WTC11 (cell line): ENCODE results near the gene ELMO3. TPM values are rescaled to one million over a fixed set of nuclear protein-coding genes. Genes with fewer than 3 reads are reported as not detected.

Source experiments
- ATAC-seq: fragments of 200-7000 bp; cut with Tn5 transposase; 2 replicates; pipeline ENCODE4 v1.10.0; 2021; ENCODE audit warnings: mild to moderate bottlenecking, moderate library complexity
- CTCF ChIA-PET: fragments of 300-600 bp; sonication (Branson Sonifier 250); formaldehyde crosslinking; loops from one replicate; lab custom pipeline; 2021; ENCODE audit warnings: antibody characterized with exemption; lab: Charles Lee
- POLR2A ChIA-PET: fragments of 350-600 bp; sonication (Branson Sonifier 250); formaldehyde crosslinking; loops from one replicate; lab custom pipeline; 2021; ENCODE audit warnings: antibody characterized with exemption; lab: Charles Lee
- DNase-seq: peaks from one replicate; pipeline ENCODE4 v3.0.0; 2021; ENCODE audit warnings: low spot score
- H3K27ac Mint-ChIP-seq: 2 replicates; pipeline ENCODE4 v1.8.0; 2021; ENCODE audit warnings: mixed read lengths
- H3K27me3 Mint-ChIP-seq: 2 replicates; pipeline ENCODE4 v1.8.0; 2021; ENCODE audit warnings: low read depth, mild to moderate bottlenecking, moderate library complexity, mixed read lengths
- H3K36me3 Mint-ChIP-seq: 2 replicates; pipeline ENCODE4 v1.8.0; 2021; ENCODE audit warnings: mixed read lengths
- H3K4me1 Mint-ChIP-seq: 2 replicates; pipeline ENCODE4 v1.8.0; 2022; ENCODE audit warnings: mixed read lengths
- H3K4me3 Mint-ChIP-seq: 2 replicates; pipeline ENCODE4 v1.8.0; 2021; ENCODE audit warnings: mild to moderate bottlenecking, moderate library complexity, mixed read lengths
- H3K9me3 Mint-ChIP-seq: 2 replicates; pipeline ENCODE4 v1.8.0; 2021; ENCODE audit warnings: mixed read lengths
- CREB1 ChIP-seq: sonication (generic); formaldehyde crosslinking; IDR thresholded peaks from 2 replicates; pipeline ENCODE4 v1.8.0; 2023; ENCODE audit warnings: mild to moderate bottlenecking, missing genetic modification reagents
- ELF4 ChIP-seq: sonication (generic); formaldehyde crosslinking; IDR thresholded peaks from 2 replicates; pipeline ENCODE4 v1.8.1; 2022; ENCODE audit warnings: low read depth, mild to moderate bottlenecking, moderate library complexity, missing genetic modification reagents
- HMGA2 ChIP-seq: fragments of 250-450 bp; sonication (Bioruptor Pico); IDR thresholded peaks from 2 replicates; pipeline ENCODE4 v1.4.0; 2021; ENCODE audit warnings: mild to moderate bottlenecking, moderate library complexity
- STAT6 ChIP-seq: sonication (generic); formaldehyde crosslinking; conservative IDR thresholded peaks from 2 replicates; pipeline ENCODE4 v1.8.1; 2023; ENCODE audit warnings: mild to moderate bottlenecking, low read depth, missing genetic modification reagents, moderate library complexity
- ZNF263 ChIP-seq: sonication (generic); formaldehyde crosslinking; IDR thresholded peaks from 2 replicates; pipeline ENCODE4 v1.8.1; 2022; ENCODE audit warnings: low read depth, mild to moderate bottlenecking, moderate library complexity, missing genetic modification reagents
- microRNA-seq: library from miRNA; unstranded; fragments of <30 nt; microRNA quantifications from one replicate; pipeline ENCODE4 v1.2.0, GENCODE V29; 2022; ENCODE audit warnings: borderline number of aligned reads
- total RNA-seq: library from RNA; stranded (reverse); gene quantifications from 3 replicates; pipeline ENCODE4 v1.2.3, GENCODE V29; 2021

The ELMO3 gene
- total RNA-seq, 1 experiment from 2014 or later, result 13.6 TPM

GRCh38 chr16:67250045-67250327 is 51.1 kb downstream of the ELMO3 start (continued):
- no peak for TF ChIP-seq ELF4
- TF ChIP-seq ZNF263 (CRISPR knock-in tag), result no peak
- TF ChIP-seq CREB1 (CRISPR knock-in tag), result no peak

GRCh38 chr16:67252609-67253497 is 53.9 kb downstream of the ELMO3 start:
- H3K36me3 Mint-ChIP-seq, result no peaks in the 10 kb centered on the region

More at GRCh38 chr16:67252609-67253497, 53.9 kb downstream of the ELMO3 start:
- TF ChIP-seq HMGA2 (peak; percentile 96), STAT6 (CRISPR knock-in tag) (no peak)
- TF ChIP-seq, all 79 proteins: peak for 1
- ATAC-seq (no peak), DNase-seq (no peak)
- H3K4me1 Mint-ChIP-seq, result peaks cover 16% of the 10 kb centered on the region
- no peak overlapping the region for H3K4me3 Mint-ChIP-seq
- ChIA-PET CTCF (interaction anchor here (1.1 kb wide), 2 partner anchors 8 to 32 kb away, joined by 3 to 5 read pairs; no protein-coding TSS in a partner anchor), POLR2A (no interaction called here)
- no peak overlapping the region for H3K27ac Mint-ChIP-seq
- peaks cover 35% of the 10 kb centered on the region for H3K27me3 Mint-ChIP-seq
- no peaks in the 10 kb centered on the region for H3K9me3 Mint-ChIP-seq

Small RNA genes lying within 50 kb of the gene (microRNA-seq; reads per million reads assigned to microRNA genes)
- 18.9 reads per million, percentile 38 among the genes with 10 or more reads in this experiment for gene MIR328

Other genes with a start within 250 kb of the ELMO3 start
- gene CES3, start 237.9 kb upstream of the ELMO3 start, total RNA-seq, result 3.3 to 6.0 TPM (median 5.7 TPM) in 3 replicates
- gene CES4A, start 210.5 kb upstream of the ELMO3 start, total RNA-seq, result 0.57 to 0.89 TPM (median 0.61 TPM) in 3 replicates
- gene CBFB, start 170.0 kb upstream of the ELMO3 start, total RNA-seq, result 36.9 to 40.9 TPM (median 37.1 TPM) in 3 replicates
- gene PHAF1, start 89.2 kb upstream of the ELMO3 start, total RNA-seq, result 16.9 to 18.8 TPM (median 17.4 TPM) in 3 replicates
- gene B3GNT9, start 48.1 kb upstream of the ELMO3 start, total RNA-seq, result 6.4 to 7.8 TPM (median 7.6 TPM) in 3 replicates
- 1.4 to 2.1 TPM (median 1.7 TPM) in 3 replicates for gene TRADD, start 39.2 kb upstream of the ELMO3 start, total RNA-seq
- gene FBXL8, start 39.2 kb upstream of the ELMO3 start, total RNA-seq, result 1.1 to 1.2 TPM (median 1.1 TPM) in 3 replicates
- gene HSF4, start 34.4 kb upstream of the ELMO3 start, total RNA-seq, result 2.2 to 2.5 TPM (median 2.3 TPM) in 3 replicates
- gene NOL3, start 28.6 kb upstream of the ELMO3 start, total RNA-seq, result 8.5 to 10.6 TPM (median 9.7 TPM) in 3 replicates
- 40.8 to 54.3 TPM (median 50.5 TPM) in 3 replicates for gene MATCAP1, start 15.2 kb upstream of the ELMO3 start, total RNA-seq
- 4.0 to 4.9 TPM (median 4.8 TPM) in 3 replicates for gene EXOC3L1, start 9.0 kb upstream of the ELMO3 start, total RNA-seq
- 75.6 to 85.0 TPM (median 75.8 TPM) in 3 replicates for gene E2F4, start 7.0 kb upstream of the ELMO3 start, total RNA-seq
- 37.4 to 48.4 TPM (median 43.1 TPM) in 3 replicates for gene TMEM208, start 28.0 kb downstream of the ELMO3 start, total RNA-seq
- gene FHOD1, start 48.4 kb downstream of the ELMO3 start, total RNA-seq, result 68.9 to 81.3 TPM (median 71.5 TPM) in 3 replicates
- gene SLC9A5, start 49.8 kb downstream of the ELMO3 start, total RNA-seq, result 10.3 to 14.4 TPM (median 12.9 TPM) in 3 replicates
- gene PLEKHG4, start 80.4 kb downstream of the ELMO3 start, total RNA-seq, result 5.9 to 16.7 TPM (median 15.0 TPM) in 3 replicates
- gene KCTD19, start 127.6 kb downstream of the ELMO3 start, total RNA-seq, result 0.85 to 1.1 TPM (median 0.85 TPM) in 3 replicates
- gene LRRC36, start 127.7 kb downstream of the ELMO3 start, total RNA-seq, result 0.13 to 0.39 TPM (median 0.18 TPM) in 3 replicates
- gene TPPP3, start 194.4 kb downstream of the ELMO3 start, total RNA-seq, result 0.57 to 0.74 TPM (median 0.64 TPM) in 3 replicates
- gene ZDHHC1, start 217.3 kb downstream of the ELMO3 start, total RNA-seq, result 4.2 to 4.9 TPM (median 4.6 TPM) in 3 replicates
- gene HSD11B2, start 232.0 kb downstream of the ELMO3 start, total RNA-seq, result 33.4 to 38.3 TPM (median 36.4 TPM) in 3 replicates